ENCODE data around the gene CYB5R3. TPM values are rescaled to one million over a fixed set of nuclear protein-coding genes. Genes with fewer than 3 reads are reported as not detected.

The CYB5R3 gene
- total RNA-seq (2022; extraction: Qiagen RNA extraction): 98.2 to 129 TPM (median 119 TPM) in 5 replicates

DNA sequence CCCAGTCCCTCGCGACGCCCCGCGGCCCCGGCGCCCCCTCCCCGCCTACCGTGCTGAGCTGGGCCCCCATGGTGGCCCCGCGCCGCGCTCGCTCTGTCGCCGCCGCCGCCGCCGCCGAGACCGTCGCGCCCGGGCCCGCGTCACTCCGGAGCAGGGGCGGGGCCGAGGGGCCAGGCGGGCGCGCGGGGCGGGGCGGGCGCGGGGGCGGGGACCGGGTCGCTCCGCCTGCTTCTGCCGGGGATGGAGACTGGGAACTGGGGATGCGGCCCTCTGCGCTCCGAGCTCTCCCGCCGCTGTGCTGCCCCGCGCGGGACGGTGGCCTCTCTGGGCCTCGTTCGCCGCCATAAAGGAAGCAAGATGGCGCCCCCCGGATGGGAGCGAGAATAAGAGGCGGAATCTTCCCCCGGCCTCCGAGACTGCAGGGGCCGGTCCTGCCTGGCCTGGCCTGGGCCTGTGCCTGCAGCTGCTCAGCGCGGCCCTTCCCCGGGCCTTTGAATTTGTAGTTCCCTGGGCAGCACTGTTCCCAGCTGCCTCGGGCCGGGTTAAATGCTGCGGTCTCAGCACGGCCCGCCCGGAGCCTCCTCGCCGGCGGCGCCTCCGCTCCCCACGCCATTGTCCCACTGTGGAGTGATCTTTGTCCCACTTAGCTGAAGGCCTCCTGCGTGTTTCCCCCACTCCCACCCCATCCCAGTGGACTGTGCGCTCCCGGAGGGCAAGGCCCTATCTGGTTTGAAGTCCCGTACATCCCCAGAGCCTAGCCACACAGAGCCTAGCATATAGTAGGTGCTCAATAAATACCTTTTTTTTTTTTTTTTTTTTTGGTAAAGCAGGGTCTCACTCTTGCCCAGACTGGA is at the start of gene CYB5R3:
CYB5R3 (minus strand) TSS at position 147 of the 854 bp plus-strand sequence; CDS start at position 70, 77 bp downstream.

DNA sequence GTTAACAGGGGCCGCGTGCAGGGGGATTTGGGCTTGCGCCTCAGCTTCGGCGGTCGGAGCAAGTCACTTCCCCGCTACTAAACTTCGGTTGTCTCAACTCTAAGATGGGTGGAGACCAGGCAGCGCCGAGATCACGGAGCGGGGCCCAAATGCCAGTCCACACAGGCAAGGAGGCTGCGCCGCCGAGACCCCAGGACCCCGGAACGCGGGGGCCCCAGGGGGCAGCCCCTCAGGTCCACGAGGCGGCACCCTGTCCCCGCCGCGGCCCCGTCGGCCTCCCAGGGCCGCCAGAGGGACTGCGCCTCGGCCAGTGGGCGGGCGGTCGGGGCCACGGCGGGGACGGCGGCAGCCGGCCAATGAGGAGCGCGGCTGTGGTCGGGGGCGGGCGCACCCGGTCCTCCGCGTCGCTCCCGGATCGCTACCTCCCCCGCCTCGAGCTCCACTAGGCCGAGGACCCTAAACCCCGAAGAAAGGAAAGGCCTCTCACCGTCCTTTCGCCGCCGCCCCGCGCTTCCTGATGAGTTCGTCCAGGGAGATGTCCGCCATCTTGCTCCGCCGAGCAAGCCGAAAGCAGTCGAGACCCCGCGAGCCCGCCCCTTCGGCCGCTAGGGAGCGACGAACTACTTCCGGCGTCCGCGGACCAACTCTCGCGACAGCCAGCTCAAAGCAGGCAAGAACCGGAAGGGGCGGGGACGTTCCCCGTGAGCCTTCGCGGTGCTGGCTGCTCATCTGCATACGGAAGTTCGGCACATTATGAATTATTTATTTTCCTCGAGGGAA is 34.7 kb downstream of the CYB5R3 start, which contains the start of gene POLDIP3:
POLDIP3 (minus strand) TSS at position 572 of the 780 bp plus-strand sequence; CDS start at position 546, 26 bp downstream.

Other genes starting within 250 kb of the CYB5R3 start
- 0.01 TPM in 1 of 5 replicates, not detected in the others for gene NFAM1, start 217.0 kb downstream of the CYB5R3 start, total RNA-seq (2022; extraction: Qiagen RNA extraction)
- gene RRP7A, start 129.6 kb downstream of the CYB5R3 start, total RNA-seq (2022; extraction: Qiagen RNA extraction): 51.3 to 60.7 TPM (median 55.5 TPM) in 5 replicates
- gene SERHL2, start 95.4 kb downstream of the CYB5R3 start, total RNA-seq (2022; extraction: Qiagen RNA extraction): 0.18 to 0.50 TPM (median 0.24 TPM) in 4 of 5 replicates, not detected in the other
- 38.0 to 42.2 TPM (median 40.7 TPM) in 5 replicates for gene POLDIP3, start 34.5 kb downstream of the CYB5R3 start, total RNA-seq (2022; extraction: Qiagen RNA extraction)
- not detected in 5 replicates for gene ATP5MGL, start 8.8 kb downstream of the CYB5R3 start, total RNA-seq (2022; extraction: Qiagen RNA extraction)
- gene A4GALT, start 71.5 kb upstream of the CYB5R3 start, total RNA-seq (2022; extraction: Qiagen RNA extraction): 18.1 to 27.6 TPM (median 23.4 TPM) in 5 replicates
- gene ARFGAP3, start 207.9 kb upstream of the CYB5R3 start, total RNA-seq (2022; extraction: Qiagen RNA extraction): 19.1 to 28.5 TPM (median 23.5 TPM) in 5 replicates

All from A549 treated with Hydrocortisone at 1 μM for 4 hours (cell line).